H9 (cell line): ENCODE data around the gene STARD8. TPM values are rescaled to one million over a fixed set of nuclear protein-coding genes. Genes with fewer than 3 reads are reported as not detected.

ENCODE experiments used
- DNase-seq: peaks from one replicate; pipeline ENCODE4 v3.0.0-alpha.2; 2017
- H2AFZ ChIP-seq: one replicate; pipeline ENCODE4 v1.6.1; 2013; ENCODE audit warnings: mild to moderate bottlenecking, low read length, control low read depth, moderate library complexity
- H2AK5ac ChIP-seq: 2 replicates; pipeline ENCODE4 v1.6.1; 2013; ENCODE audit warnings: low read length, control low read depth, mixed read lengths; ENCODE audit not compliant: insufficient read length
- H2BK120ac ChIP-seq: one replicate; pipeline ENCODE4 v1.6.1; 2013; ENCODE audit warnings: low read depth, mild to moderate bottlenecking, low read length, control low read depth, inconsistent platforms; ENCODE audit not compliant: poor library complexity, severe bottlenecking
- H2BK12ac ChIP-seq: 2 replicates; pipeline ENCODE4 v1.6.1; 2013; ENCODE audit warnings: low read length, control low read depth, mixed read lengths, low read depth; ENCODE audit not compliant: insufficient read length
- H2BK15ac ChIP-seq: 2 replicates; pipeline ENCODE4 v1.6.1; 2013; ENCODE audit warnings: low read depth, low read length, control low read depth
- H2BK20ac ChIP-seq: one replicate; pipeline ENCODE4 v1.6.1; 2013; ENCODE audit warnings: low read depth, mild to moderate bottlenecking, low read length, control low read depth, inconsistent platforms; ENCODE audit not compliant: poor library complexity, severe bottlenecking
- H2BK5ac ChIP-seq: 2 replicates; pipeline ENCODE4 v1.6.1; 2013; ENCODE audit warnings: low read length, control low read depth, mixed read lengths; ENCODE audit not compliant: insufficient read length
- H3K14ac ChIP-seq: 2 replicates; pipeline ENCODE4 v1.6.1; 2013; ENCODE audit warnings: low read length, control low read depth; ENCODE audit not compliant: insufficient read depth
- H3K18ac ChIP-seq: 2 replicates; pipeline ENCODE4 v1.6.1; 2013; ENCODE audit warnings: low read depth, mild to moderate bottlenecking, mixed read lengths, low read length, control low read depth; ENCODE audit not compliant: insufficient read length
- H3K23ac ChIP-seq: 2 replicates; pipeline ENCODE4 v1.6.1; 2013; ENCODE audit warnings: low read length, control low read depth, mixed read lengths, low read depth; ENCODE audit not compliant: insufficient read length
- H3K23me2 ChIP-seq: 2 replicates; pipeline ENCODE4 v1.6.1; 2013; ENCODE audit warnings: low read depth, mild to moderate bottlenecking, mixed read lengths, low read length, control low read depth; ENCODE audit not compliant: insufficient read length, poor library complexity, severe bottlenecking
- H3K27ac ChIP-seq: 2 replicates; pipeline ENCODE4 v1.5.1; 2013; ENCODE audit warnings: low read length, control low read depth, mixed read lengths, low read depth; ENCODE audit not compliant: insufficient read length
- H3K27me3 ChIP-seq: 2 replicates; pipeline ENCODE4 v1.6.1; 2013; ENCODE audit warnings: low read length, control low read depth, inconsistent platforms; ENCODE audit not compliant: insufficient read depth
- H3K4ac ChIP-seq: 2 replicates; pipeline ENCODE4 v1.6.1; 2013; ENCODE audit warnings: low read depth, mild to moderate bottlenecking, control low read depth, inconsistent platforms, low read length, moderate library complexity
- H3K4me1 ChIP-seq: 2 replicates; pipeline ENCODE4 v1.6.1; 2013; ENCODE audit warnings: low read length, control low read depth, inconsistent platforms; ENCODE audit not compliant: insufficient read depth
- H3K4me2 ChIP-seq: 2 replicates; pipeline ENCODE4 v1.6.1; 2013; ENCODE audit warnings: low read length, control low read depth, mixed read lengths; ENCODE audit not compliant: insufficient read length, insufficient read depth
- H3K56ac ChIP-seq: 2 replicates; pipeline ENCODE4 v1.6.1; 2013; ENCODE audit warnings: low read depth, mild to moderate bottlenecking, mixed read lengths, low read length, control low read depth; ENCODE audit not compliant: insufficient read length
- H3K79me1 ChIP-seq: 2 replicates; pipeline ENCODE4 v1.6.1; 2013; ENCODE audit warnings: low read depth, mild to moderate bottlenecking, moderate library complexity, low read length, control low read depth, inconsistent platforms; ENCODE audit not compliant: insufficient read depth, poor library complexity, severe bottlenecking
- H3K79me2 ChIP-seq: 2 replicates; pipeline ENCODE4 v1.6.1; 2013; ENCODE audit warnings: low read length, control low read depth, inconsistent platforms; ENCODE audit not compliant: insufficient read depth
- H3K9ac ChIP-seq: 2 replicates; pipeline ENCODE4 v1.6.1; 2013; ENCODE audit warnings: low read length, control low read depth, mixed read lengths; ENCODE audit not compliant: insufficient read length; ENCODE audit errors: extremely low read depth
- H3K9me3 ChIP-seq: one replicate; pipeline ENCODE4 v1.6.1; 2013; ENCODE audit warnings: low read depth, low read length, inconsistent platforms; ENCODE audit not compliant: control insufficient read depth
- H3T11ph ChIP-seq: one replicate; pipeline ENCODE4 v1.6.1; 2013; ENCODE audit warnings: mild to moderate bottlenecking, low read length, control low read depth, inconsistent platforms
- H4K20me1 ChIP-seq: one replicate; pipeline ENCODE4 v1.6.1; 2013; ENCODE audit not compliant: control insufficient read depth, insufficient read length, insufficient read depth
- H4K5ac ChIP-seq: 2 replicates; pipeline ENCODE4 v1.6.1; 2013; ENCODE audit warnings: low read depth, mild to moderate bottlenecking, mixed read lengths, low read length, control low read depth; ENCODE audit not compliant: insufficient read length
- H4K8ac ChIP-seq: replicated peaks from 2 replicates; pipeline ENCODE4 v1.6.1; 2013; ENCODE audit warnings: low read length, control low read depth, mixed read lengths, low read depth; ENCODE audit not compliant: insufficient read length
- H4K91ac ChIP-seq: 2 replicates; pipeline ENCODE4 v1.6.1; 2013; ENCODE audit warnings: low read depth, mild to moderate bottlenecking, moderate library complexity, mixed read lengths, low read length, control low read depth; ENCODE audit not compliant: insufficient read length
- H3K27ac Mint-ChIP-seq, 3 experiments: 2 replicates in 2 of 3; 3 replicates in 1 of 3; pipeline ENCODE4 v1.8.0; 2020 to 2021; ENCODE audit warnings: mixed read lengths in 3 of 3, mild to moderate bottlenecking in 1 of 3, moderate library complexity in 1 of 3
- H3K27me3 Mint-ChIP-seq: 2 replicates; pipeline ENCODE4 v1.8.0; 2021; ENCODE audit warnings: low read depth, mild to moderate bottlenecking, moderate library complexity, mixed read lengths
- H3K36me3 Mint-ChIP-seq, 3 experiments: 2 replicates in 2 of 3; 3 replicates in 1 of 3; pipeline ENCODE4 v1.8.0; 2020 to 2021; ENCODE audit warnings: low read depth in 3 of 3, mixed read lengths in 3 of 3; ENCODE audit not compliant: insufficient read depth in 1 of 3
- H3K4me1 Mint-ChIP-seq, 2 experiments: 2 replicates each; pipeline ENCODE4 v1.8.0; 2020; ENCODE audit warnings: mixed read lengths in 2 of 2
- H3K4me3 Mint-ChIP-seq, 2 experiments: 2 replicates in 1 of 2; 3 replicates in 1 of 2; pipeline ENCODE4 v1.8.0; 2020 to 2021; ENCODE audit warnings: mild to moderate bottlenecking in 2 of 2, mixed read lengths in 2 of 2, moderate library complexity in 1 of 2
- H3K9me3 Mint-ChIP-seq, 2 experiments: 2 replicates in 1 of 2; 3 replicates in 1 of 2; pipeline ENCODE4 v1.8.0; 2020; ENCODE audit warnings: mild to moderate bottlenecking in 2 of 2, mixed read lengths in 2 of 2, moderate library complexity in 1 of 2
- CTCF ChIP-seq: fragments of 200-600 bp; sonication (generic); conservative IDR thresholded peaks from 3 replicates; pipeline ENCODE4 v1.8.0; 2021; ENCODE audit warnings: antibody characterized with exemption, mild to moderate bottlenecking
- WGBS: extraction: QIAGEN DNeasy Blood & Tissue Kit; methylation state at CpG from one replicate; pipeline ENCODE4 v1.1.7; 2013; ENCODE audit warnings: missing lambda C conversion rate, low lambda C conversion rate, mixed read lengths; ENCODE audit not compliant: insufficient read length; ENCODE audit errors: extremely low coverage; 5-methylcytosine and 5-hydroxymethylcytosine counted together
- total RNA-seq: library from RNA; stranded (reverse); gene quantifications from 2 replicates; pipeline ENCODE4 v1.2.1, GENCODE V29; 2021

STARD8 gene
- total RNA-seq, 1 experiment from 2014 or later: 0.52 TPM

GRCh38 chrX:68692651-68693050 is 45.2 kb downstream of the STARD8 start:
- Histone ChIP-seq H3K79me2 (no peaks in the 10 kb centered on the region), H2BK12ac (no peak overlapping the region), H3K4ac (no peak overlapping the region), H2BK15ac (no peak overlapping the region), H4K5ac (no peak overlapping the region), H3K79me1 (no peaks in the 10 kb centered on the region), H2BK5ac (no peak overlapping the region), H3K4me2 (no peak overlapping the region), H3K27me3 (no peaks in the 10 kb centered on the region; the same call in 1 of the 2 replicates), H3K9ac (no peak overlapping the region), H3K9me3 (peaks cover 34% of the 10 kb centered on the region), H3T11ph (no peak overlapping the region), H3K4me1 (peaks cover 2% of the 10 kb centered on the region; the same call in 1 of the 2 replicates), H3K14ac (no peak overlapping the region), H4K8ac (no peak overlapping the region), H3K27ac (no peak overlapping the region), H3K56ac (no peak overlapping the region), H4K20me1 (no peaks in the 10 kb centered on the region), H2BK20ac (no peak overlapping the region), H2AFZ (no peak overlapping the region), H4K91ac (no peak overlapping the region), H2BK120ac (no peak overlapping the region), H3K23me2 (no peaks in the 10 kb centered on the region), H3K23ac (no peak overlapping the region), H3K18ac (no peak overlapping the region), H2AK5ac (no peak overlapping the region)
- no peak for DNase-seq
- no CpG with 5 or more reads among the region's 1 CpG for WGBS
- Mint-ChIP-seq H3K27me3 (peaks cover 34% of the 10 kb centered on the region), H3K9me3 (peaks cover 60 to 66% of the 10 kb centered on the region in 2 experiments), H3K27ac (no peak overlapping the region; a peak in 1 of 7 replicates), H3K36me3 (peaks cover 0 to 5% (median 0%) of the 10 kb centered on the region in 3 experiments; a peak in 4 of 7 replicates), H3K4me1 (peaks cover 16 to 26% of the 10 kb centered on the region in 2 experiments; a peak in 3 of 4 replicates), H3K4me3 (no peak overlapping the region)
- no peak for TF ChIP-seq CTCF
